ENCODE measurements around the gene RASSF4. TPM values are rescaled to one million over a fixed set of nuclear protein-coding genes. Genes with fewer than 3 reads are reported as not detected.

Gene RASSF4
- total RNA-seq, 2 experiments from 2014 or later = 1.2 to 2.0 TPM

GRCh38 chr10:44939691-44940401 lies 19.8 kb upstream of the RASSF4 start:
- ChIA-PET CTCF (interaction anchor here (0.7 kb wide), 1 partner anchor 939 kb away, joined by 4 read pairs; no protein-coding TSS in a partner anchor), POLR2A (no interaction called here)

- POLR2A ChIA-PET = no interaction called here
- CTCF ChIA-PET = no interaction called here
Measured at GRCh38 chr10:44944354-44944753, 15.2 kb upstream of the RASSF4 start.

GRCh38 chr10:44946205-44946604 lies 13.4 kb upstream of the RASSF4 start:
- ChIA-PET CTCF (interaction anchor here (3.2 kb wide), 1 partner anchor 13 kb away, joined by 11 read pairs; no protein-coding TSS in a partner anchor), POLR2A (no interaction called here)

- CTCF ChIA-PET = interaction anchor here (1.1 to 3.2 kb wide), 2 partner anchors 14 to 27 kb away, joined by 3 to 11 read pairs; no protein-coding TSS in a partner anchor
- POLR2A ChIA-PET = no interaction called here
Measured at GRCh38 chr10:44947371-44948152, 12.0 kb upstream of the RASSF4 start.

GRCh38 chr10:44948642-44949041 lies 11.0 kb upstream of the RASSF4 start:
- ChIA-PET POLR2A (no interaction called here), CTCF (interaction anchor here (1.1 to 3.2 kb wide), 3 partner anchors 16 to 26 kb away, joined by 3 to 11 read pairs (median 3); no protein-coding TSS in a partner anchor)

GRCh38 chr10:44949127-44949802 lies 10.3 kb upstream of the RASSF4 start:
- CTCF ChIA-PET = interaction anchor here (1.2 kb wide), 1 partner anchor 16 kb away, joined by 3 read pairs; no protein-coding TSS in a partner anchor
- POLR2A ChIA-PET = no interaction called here

- POLR2A ChIA-PET = no interaction called here
- CTCF ChIA-PET = interaction anchor here (1.2 kb wide), 1 partner anchor 17 kb away, joined by 3 read pairs; no protein-coding TSS in a partner anchor
Measured at GRCh38 chr10:44949915-44950314, 9.7 kb upstream of the RASSF4 start.

GRCh38 chr10:44950326-44951225 lies 9.0 kb upstream of the RASSF4 start:
- ChIA-PET CTCF (no interaction called here), POLR2A (no interaction called here)

- ChIA-PET POLR2A (no interaction called here), CTCF (no interaction called here)
Measured at GRCh38 chr10:44951576-44952226, 7.9 kb upstream of the RASSF4 start.

- ChIA-PET CTCF (no interaction called here), POLR2A (no interaction called here)
Measured at GRCh38 chr10:44952779-44953231, 6.8 kb upstream of the RASSF4 start.

- POLR2A ChIA-PET = no interaction called here
- CTCF ChIA-PET = no interaction called here
Measured at GRCh38 chr10:44954042-44954441, 5.6 kb upstream of the RASSF4 start.

GRCh38 chr10:44954962-44955361 lies 4.6 kb upstream of the RASSF4 start:
- ChIA-PET POLR2A (no interaction called here), CTCF (no interaction called here)

GRCh38 chr10:44955413-44956070 lies 4.1 kb upstream of the RASSF4 start:
- CTCF ChIA-PET = no interaction called here

GRCh38 chr10:44956226-44956625 lies 3.4 kb upstream of the RASSF4 start:
- CTCF ChIA-PET = no interaction called here
- POLR2A ChIA-PET = no interaction called here

More at GRCh38 chr10:44955413-44956070, 4.1 kb upstream of the RASSF4 start:
- POLR2A ChIA-PET = no interaction called here

- ChIA-PET CTCF (no interaction called here), POLR2A (no interaction called here)
Measured at GRCh38 chr10:44956717-44957706, 2.6 kb upstream of the RASSF4 start.

- ChIA-PET CTCF (interaction anchor here (1.5 kb wide), 1 partner anchor 25 kb away, joined by 6 read pairs; no protein-coding TSS in a partner anchor), POLR2A (no interaction called here)
Measured at GRCh38 chr10:44958196-44958897, 1.3 kb upstream of the RASSF4 start.

GRCh38 chr10:44958898-44959246 lies 730 bp upstream of the RASSF4 start:
- CTCF ChIA-PET = interaction anchor here (1.5 kb wide), 1 partner anchor 26 kb away, joined by 6 read pairs; no protein-coding TSS in a partner anchor
- POLR2A ChIA-PET = no interaction called here
